ENCODE measurements around the gene MARCHF11. TPM values are rescaled to one million over a fixed set of nuclear protein-coding genes. Genes with fewer than 3 reads are reported as not detected.
A peak's percentile ranks its signal among the peaks of the same experiment; 100 is the strongest.

Gene MARCHF11
- total RNA-seq, 1 experiment from 2014 or later: not detected

DNA sequence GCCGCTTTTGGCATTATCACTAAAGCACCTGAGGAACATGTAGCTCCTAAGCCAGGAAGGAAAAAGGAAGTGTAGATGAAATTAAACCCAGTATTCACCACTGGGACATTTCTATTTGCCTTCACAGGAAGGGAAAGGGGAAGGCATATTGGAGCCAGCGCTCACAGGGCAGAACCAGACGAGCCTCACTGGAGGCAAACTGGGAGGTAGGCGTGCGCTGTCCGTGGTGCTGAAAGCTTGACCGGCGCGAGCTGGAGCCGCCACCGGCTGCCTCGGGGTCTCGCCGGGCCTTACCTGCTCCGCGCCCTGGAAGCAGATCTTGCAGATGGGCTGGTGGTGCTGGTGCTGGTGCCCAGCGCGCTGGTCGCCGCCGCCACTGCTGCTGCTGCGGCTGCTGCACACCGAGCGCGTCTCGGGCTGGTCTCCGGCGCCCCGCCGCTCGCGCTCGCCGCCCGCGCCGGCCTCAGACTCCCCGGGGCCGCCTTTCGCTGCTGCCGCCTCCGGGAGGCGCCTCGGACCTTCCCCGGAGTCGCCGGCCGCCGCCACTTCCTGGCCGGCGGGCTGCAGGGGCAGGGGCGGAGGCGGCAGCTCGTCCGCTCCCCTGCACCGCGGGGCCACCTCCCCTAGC is 732 bp downstream of the MARCHF11 start:
- Histone ChIP-seq H2AFZ (ENCODE audit: low read depth, low read length, poor library complexity, severe bottlenecking) (no peak overlapping the region), H3K9ac (ENCODE audit: low read length) (no peak overlapping the region), H3K27ac (ENCODE audit: low read depth, low read length) (no peak overlapping the region), H3K4me2 (ENCODE audit: low read length) (no peak overlapping the region), H3K79me2 (ENCODE audit: insufficient read depth, low read length) (no peaks in the 10 kb centered on the region), H3K4me3 (replicated peaks in 1 of 2; ENCODE audit: low read depth in 1 of 2, low read length in 2 of 2) (no peak overlapping the region), H3K9me3 (ENCODE audit: control insufficient read depth in 1 of 2, insufficient read depth in 1 of 2, low read depth in 1 of 2, low read length in 2 of 2) (peaks cover 0 to 3% of the 10 kb centered on the region in 2 experiments; a peak in 1 of 4 replicates), H3K9me2 (ENCODE audit: insufficient read depth) (no peaks in the 10 kb centered on the region), H3K27me3 (ENCODE audit: insufficient read depth, low read length) (no peaks in the 10 kb centered on the region), H4K20me1 (ENCODE audit: insufficient read depth) (no peaks in the 10 kb centered on the region), H3K36me3 (ENCODE audit: control insufficient read depth in 1 of 2, insufficient read depth in 2 of 2, low read length in 2 of 2) (no peaks in the 10 kb centered on the region), H3K4me1 (ENCODE audit: control insufficient read depth in 1 of 2, insufficient read depth in 2 of 2, low read length in 2 of 2) (no peaks in the 10 kb centered on the region)
- ChIA-PET RAD21 (ENCODE audit: low non-redundant PET in 1 of 2, low total read pairs in 2 of 2, uncharacterized antibody in 2 of 2, unreplicated experiment in 2 of 2) (no interaction called here), POLR2A (no interaction called here), CTCF (no interaction called here)
- BruUV-seq (replicated peaks): no TSS peak
- TF ChIP-seq, protein P1, sequence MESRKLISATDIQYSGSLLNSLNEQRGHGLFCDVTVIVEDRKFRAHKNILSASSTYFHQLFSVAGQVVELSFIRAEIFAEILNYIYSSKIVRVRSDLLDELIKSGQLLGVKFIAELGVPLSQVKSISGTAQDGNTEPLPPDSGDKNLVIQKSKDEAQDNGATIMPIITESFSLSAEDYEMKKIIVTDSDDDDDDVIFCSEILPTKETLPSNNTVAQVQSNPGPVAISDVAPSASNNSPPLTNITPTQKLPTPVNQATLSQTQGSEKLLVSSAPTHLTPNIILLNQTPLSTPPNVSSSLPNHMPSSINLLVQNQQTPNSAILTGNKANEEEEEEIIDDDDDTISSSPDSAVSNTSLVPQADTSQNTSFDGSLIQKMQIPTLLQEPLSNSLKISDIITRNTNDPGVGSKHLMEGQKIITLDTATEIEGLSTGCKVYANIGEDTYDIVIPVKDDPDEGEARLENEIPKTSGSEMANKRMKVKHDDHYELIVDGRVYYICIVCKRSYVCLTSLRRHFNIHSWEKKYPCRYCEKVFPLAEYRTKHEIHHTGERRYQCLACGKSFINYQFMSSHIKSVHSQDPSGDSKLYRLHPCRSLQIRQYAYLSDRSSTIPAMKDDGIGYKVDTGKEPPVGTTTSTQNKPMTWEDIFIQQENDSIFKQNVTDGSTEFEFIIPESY (IDR thresholded peaks at IDR 0.05; ENCODE audit: extremely low read depth, insufficient replicate concordance, low read length): no peak
- peak; percentile 55 for TF ChIP-seq REST (IDR thresholded peaks at IDR 0.05; ENCODE audit: low read depth)
- ATAC-seq (no peak), DNase-seq (ENCODE audit: low read depth, low spot score) (no peak)
- intact Hi-C loops (cut with micrococcal nuclease): no loop called here

Data from HCT116 (cell line).